ENCODE results near the gene IL17RD.

The IL17RD gene

GRCh38 chr3:57151021-57151449, 14.1 kb downstream of the IL17RD start:
- Mint-ChIP-seq H3K27me3 (ENCODE audit: low read depth) (peaks cover 39% of the 10 kb centered on the region), H3K4me3 (no peak overlapping the region), H3K9me3 (no peaks in the 10 kb centered on the region), H3K36me3 (ENCODE audit: low read depth) (no peaks in the 10 kb centered on the region), H3K27ac (no peak overlapping the region), H3K4me1 (ENCODE audit: low read depth) (no peaks in the 10 kb centered on the region)

GRCh38 chr3:57150113-57150581, 15.0 kb downstream of the IL17RD start:
- H3K36me3 Mint-ChIP-seq (ENCODE audit: low read depth), result no peaks in the 10 kb centered on the region
- no peaks in the 10 kb centered on the region for H3K9me3 Mint-ChIP-seq
- no peak overlapping the region for H3K27ac Mint-ChIP-seq
- no peak overlapping the region for H3K4me3 Mint-ChIP-seq
- peaks cover 44% of the 10 kb centered on the region for H3K27me3 Mint-ChIP-seq (ENCODE audit: low read depth)
- H3K4me1 Mint-ChIP-seq (ENCODE audit: low read depth), result no peaks in the 10 kb centered on the region

GRCh38 chr3:57147071-57147470, 18.1 kb downstream of the IL17RD start:
- Mint-ChIP-seq H3K4me3 (no peak overlapping the region), H3K4me1 (ENCODE audit: low read depth) (no peaks in the 10 kb centered on the region), H3K9me3 (no peaks in the 10 kb centered on the region), H3K27ac (no peak overlapping the region), H3K27me3 (ENCODE audit: low read depth) (peaks cover 33% of the 10 kb centered on the region), H3K36me3 (ENCODE audit: low read depth) (no peaks in the 10 kb centered on the region)

GRCh38 chr3:57145852-57146251, 19.3 kb downstream of the IL17RD start:
- Mint-ChIP-seq H3K27me3 (ENCODE audit: low read depth) (peaks cover 34% of the 10 kb centered on the region), H3K9me3 (no peaks in the 10 kb centered on the region), H3K4me1 (ENCODE audit: low read depth) (no peaks in the 10 kb centered on the region), H3K36me3 (ENCODE audit: low read depth) (no peaks in the 10 kb centered on the region), H3K27ac (no peak overlapping the region), H3K4me3 (no peak overlapping the region)

DNA sequence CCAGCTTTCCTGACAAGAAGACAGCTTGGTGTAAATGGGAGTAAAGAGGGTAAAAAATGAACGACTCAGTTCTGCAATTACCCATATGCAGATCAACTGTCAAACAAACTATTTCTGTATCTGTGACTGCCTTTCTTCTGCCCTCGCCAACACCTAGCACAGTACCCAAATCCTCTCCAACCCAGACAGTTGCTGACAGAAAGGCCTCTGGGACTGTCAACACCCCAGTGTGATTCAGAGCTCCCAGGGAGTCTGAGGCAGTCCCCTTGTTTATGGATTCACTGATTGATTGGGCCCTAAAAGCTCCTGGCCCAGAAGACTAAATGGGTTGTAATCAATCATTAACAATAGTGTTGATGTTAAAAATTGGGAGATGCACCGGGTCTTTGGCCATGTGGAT, 20.2 kb downstream of the IL17RD start:
- Mint-ChIP-seq H3K27me3 (ENCODE audit: low read depth) (peaks cover 36% of the 10 kb centered on the region), H3K4me1 (ENCODE audit: low read depth) (no peaks in the 10 kb centered on the region), H3K4me3 (no peak overlapping the region), H3K36me3 (ENCODE audit: low read depth) (no peaks in the 10 kb centered on the region), H3K9me3 (no peaks in the 10 kb centered on the region), H3K27ac (no peak overlapping the region)

- H3K9me3 Mint-ChIP-seq, result no peaks in the 10 kb centered on the region
- H3K4me3 Mint-ChIP-seq, result no peak overlapping the region
- peaks cover 43% of the 10 kb centered on the region for H3K27me3 Mint-ChIP-seq (ENCODE audit: low read depth)
- no peaks in the 10 kb centered on the region for H3K36me3 Mint-ChIP-seq (ENCODE audit: low read depth)
- H3K4me1 Mint-ChIP-seq (ENCODE audit: low read depth), result no peaks in the 10 kb centered on the region
- H3K27ac Mint-ChIP-seq, result no peak overlapping the region
Measured at GRCh38 chr3:57143886-57144459, 21.2 kb downstream of the IL17RD start.

DNA sequence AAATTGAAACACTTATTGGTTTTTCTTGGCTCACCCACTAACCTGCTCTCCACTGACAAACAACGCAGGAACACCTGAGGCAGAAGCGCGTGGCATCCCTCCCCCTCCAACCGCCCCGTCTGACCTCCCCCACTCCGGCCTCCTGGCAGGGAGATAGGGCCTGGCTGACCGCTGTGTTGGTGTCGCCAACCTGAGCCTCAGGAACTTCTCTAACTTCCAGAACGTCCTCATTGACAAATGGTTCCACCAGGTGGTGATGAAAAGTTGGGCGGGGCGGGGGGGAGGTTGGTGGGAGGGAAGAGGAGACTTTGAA, 22.8 kb downstream of the IL17RD start:
- H3K4me3 Mint-ChIP-seq, result no peak overlapping the region
- no peaks in the 10 kb centered on the region for H3K36me3 Mint-ChIP-seq (ENCODE audit: low read depth)
- peaks cover 51% of the 10 kb centered on the region for H3K27me3 Mint-ChIP-seq (ENCODE audit: low read depth)
- no peak overlapping the region for H3K27ac Mint-ChIP-seq
- no peaks in the 10 kb centered on the region for H3K9me3 Mint-ChIP-seq
- no peaks in the 10 kb centered on the region for H3K4me1 Mint-ChIP-seq (ENCODE audit: low read depth)

GRCh38 chr3:57141719-57142410, 23.3 kb downstream of the IL17RD start:
- Mint-ChIP-seq H3K36me3 (ENCODE audit: low read depth) (no peaks in the 10 kb centered on the region), H3K4me3 (no peak overlapping the region), H3K27ac (no peak overlapping the region), H3K4me1 (ENCODE audit: low read depth) (no peaks in the 10 kb centered on the region), H3K9me3 (no peaks in the 10 kb centered on the region), H3K27me3 (ENCODE audit: low read depth) (peaks cover 56% of the 10 kb centered on the region)

GRCh38 chr3:57140894-57141293, 24.3 kb downstream of the IL17RD start:
- Mint-ChIP-seq H3K27me3 (ENCODE audit: low read depth) (peaks cover 55% of the 10 kb centered on the region), H3K36me3 (ENCODE audit: low read depth) (no peaks in the 10 kb centered on the region), H3K9me3 (no peaks in the 10 kb centered on the region), H3K27ac (no peak overlapping the region), H3K4me1 (ENCODE audit: low read depth) (no peaks in the 10 kb centered on the region), H3K4me3 (no peak overlapping the region)

DNA sequence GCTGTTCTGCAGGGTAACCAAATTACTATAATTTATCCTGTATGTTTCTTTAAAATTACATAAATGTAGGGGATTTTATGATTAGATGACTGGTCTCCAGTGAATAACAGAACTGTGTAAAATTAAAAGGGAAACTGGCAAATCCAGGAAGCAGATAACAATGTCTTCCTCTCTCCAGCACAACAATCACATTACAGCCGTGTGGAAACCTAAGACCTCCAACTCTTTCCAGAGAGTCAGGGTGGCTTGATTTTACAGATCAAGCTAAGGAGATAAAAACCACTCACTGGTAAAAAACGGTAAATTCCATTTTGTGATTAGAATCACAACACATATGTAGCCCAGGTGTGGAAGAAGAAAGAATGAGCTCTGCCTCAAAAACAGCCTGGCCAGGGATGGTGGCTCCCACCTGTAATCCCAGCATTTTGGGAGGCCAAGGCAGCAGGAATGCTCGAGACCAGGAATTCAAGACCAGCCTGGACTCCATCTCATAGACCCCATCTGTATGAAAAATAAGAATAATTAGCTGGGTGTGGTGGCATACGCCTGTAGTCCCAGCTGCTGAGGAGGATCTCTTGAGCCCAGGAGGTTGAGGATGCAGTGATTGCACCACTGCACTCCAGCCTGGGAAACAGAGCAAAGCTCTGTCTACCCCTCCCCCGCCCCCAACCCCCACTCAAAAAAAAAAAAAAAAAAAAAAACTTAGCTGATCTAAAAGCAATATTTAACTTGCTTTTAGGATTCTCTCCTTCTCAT, 29.0 kb downstream of the IL17RD start:
- Mint-ChIP-seq H3K4me3 (no peak overlapping the region), H3K27ac (no peak overlapping the region), H3K27me3 (ENCODE audit: low read depth) (peaks cover 30% of the 10 kb centered on the region), H3K4me1 (ENCODE audit: low read depth) (no peaks in the 10 kb centered on the region), H3K9me3 (no peaks in the 10 kb centered on the region), H3K36me3 (ENCODE audit: low read depth) (no peaks in the 10 kb centered on the region)

DNA sequence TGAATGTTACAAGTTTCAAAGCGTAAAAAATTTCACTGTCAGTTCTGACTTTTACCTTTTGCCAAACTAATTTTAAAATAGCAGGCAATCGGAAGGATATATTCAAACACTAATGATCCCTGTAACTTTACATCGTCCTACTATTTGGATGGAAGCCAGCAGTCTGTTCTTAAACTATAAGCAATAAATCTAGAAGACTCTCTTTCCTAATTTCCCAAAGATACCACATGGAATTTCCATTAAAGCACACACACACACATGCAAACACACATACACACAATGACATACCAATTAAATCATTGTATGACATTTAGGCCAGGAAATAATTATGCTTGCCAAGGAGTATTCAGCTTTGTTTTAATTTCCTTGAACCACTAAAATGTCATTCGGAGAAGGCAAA, 32.0 kb downstream of the IL17RD start:
- no peaks in the 10 kb centered on the region for H3K4me1 Mint-ChIP-seq (ENCODE audit: low read depth)
- H3K9me3 Mint-ChIP-seq, result no peaks in the 10 kb centered on the region

DNA sequence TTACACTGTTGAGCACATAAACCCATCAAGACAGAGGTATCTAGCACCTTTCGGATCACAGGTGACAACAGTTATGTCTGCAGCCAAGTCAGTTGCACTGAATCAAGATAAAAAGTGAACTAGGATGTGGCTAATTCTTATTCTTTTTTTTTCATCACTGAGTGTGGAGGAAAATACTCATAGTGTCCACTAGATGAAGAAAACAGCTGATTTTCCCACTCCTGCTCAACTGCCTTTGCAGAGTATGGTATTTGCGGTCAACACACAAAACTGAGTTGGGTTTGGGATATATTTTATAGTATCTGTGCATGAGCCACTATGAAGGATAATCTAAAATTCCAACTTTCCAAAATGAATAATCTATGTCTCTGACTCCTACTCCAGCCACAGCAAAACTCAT, 32.5 kb downstream of the IL17RD start:
- Mint-ChIP-seq H3K27me3 (ENCODE audit: low read depth) (peaks cover 11% of the 10 kb centered on the region), H3K36me3 (ENCODE audit: low read depth) (no peaks in the 10 kb centered on the region), H3K27ac (no peak overlapping the region)

More for the DNA sequence above, 32.0 kb downstream of the IL17RD start:
- H3K27me3 Mint-ChIP-seq (ENCODE audit: low read depth), result peaks cover 15% of the 10 kb centered on the region
- no peak overlapping the region for H3K4me3 Mint-ChIP-seq
- H3K27ac Mint-ChIP-seq, result no peak overlapping the region
- H3K36me3 Mint-ChIP-seq (ENCODE audit: low read depth), result no peaks in the 10 kb centered on the region

GRCh38 chr3:57131210-57131588, 34.0 kb downstream of the IL17RD start:
- Mint-ChIP-seq H3K27ac (no peak overlapping the region), H3K4me3 (no peak overlapping the region), H3K9me3 (no peaks in the 10 kb centered on the region), H3K36me3 (ENCODE audit: low read depth) (no peaks in the 10 kb centered on the region), H3K27me3 (ENCODE audit: low read depth) (no peaks in the 10 kb centered on the region), H3K4me1 (ENCODE audit: low read depth) (no peaks in the 10 kb centered on the region)

More for the DNA sequence above, 32.5 kb downstream of the IL17RD start:
- Mint-ChIP-seq H3K4me1 (ENCODE audit: low read depth) (no peaks in the 10 kb centered on the region), H3K9me3 (no peaks in the 10 kb centered on the region), H3K4me3 (no peak overlapping the region)

DNA sequence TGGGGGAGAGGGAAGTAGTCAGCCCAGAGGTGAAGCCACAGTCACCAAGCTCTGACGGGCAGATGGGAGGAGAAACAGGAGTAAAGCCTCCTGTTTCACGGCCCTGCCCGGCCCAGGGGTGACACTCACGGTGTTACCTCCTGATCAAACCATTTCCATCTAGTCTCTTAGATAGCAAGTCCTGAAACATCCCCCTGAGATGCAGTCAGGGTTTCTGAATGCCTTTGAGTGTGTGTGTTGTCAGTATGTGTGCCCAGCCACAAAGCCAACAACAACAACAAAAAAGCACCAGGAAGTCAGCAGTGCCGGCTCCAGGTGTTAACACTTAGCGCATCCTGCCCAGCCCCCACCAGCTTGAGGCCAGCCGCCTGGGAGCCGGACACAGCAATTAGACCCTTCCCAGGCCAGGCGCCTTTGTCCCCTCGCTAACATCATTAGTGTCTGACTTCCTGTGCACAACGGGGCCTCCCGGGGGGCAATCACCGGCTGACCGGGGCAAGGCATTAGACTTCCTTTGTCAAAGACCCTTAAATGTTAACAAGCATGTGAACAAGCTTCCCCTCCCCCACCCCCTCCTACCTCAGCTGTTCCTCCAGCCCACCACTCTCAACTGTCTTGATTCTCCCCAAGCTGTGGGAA, 34.5 kb downstream of the IL17RD start:
- no peaks in the 10 kb centered on the region for H3K9me3 Mint-ChIP-seq
- H3K27me3 Mint-ChIP-seq (ENCODE audit: low read depth), result no peaks in the 10 kb centered on the region
- no peaks in the 10 kb centered on the region for H3K4me1 Mint-ChIP-seq (ENCODE audit: low read depth)
- no peaks in the 10 kb centered on the region for H3K36me3 Mint-ChIP-seq (ENCODE audit: low read depth)
- no peak overlapping the region for H3K4me3 Mint-ChIP-seq
- H3K27ac Mint-ChIP-seq, result no peak overlapping the region
